ENCODE results near the gene PPM1A.
"Not testable (repeated sequence)": the region's sequence is repeated elsewhere in the genome, so short reads cannot be mapped to it uniquely, and the experiment has no call there.

The PPM1A gene

GRCh38 chr14:60266021-60266937 is 17.3 kb downstream of the PPM1A start:
- DNase-seq (ENCODE audit: low spot score): no peak

DNA sequence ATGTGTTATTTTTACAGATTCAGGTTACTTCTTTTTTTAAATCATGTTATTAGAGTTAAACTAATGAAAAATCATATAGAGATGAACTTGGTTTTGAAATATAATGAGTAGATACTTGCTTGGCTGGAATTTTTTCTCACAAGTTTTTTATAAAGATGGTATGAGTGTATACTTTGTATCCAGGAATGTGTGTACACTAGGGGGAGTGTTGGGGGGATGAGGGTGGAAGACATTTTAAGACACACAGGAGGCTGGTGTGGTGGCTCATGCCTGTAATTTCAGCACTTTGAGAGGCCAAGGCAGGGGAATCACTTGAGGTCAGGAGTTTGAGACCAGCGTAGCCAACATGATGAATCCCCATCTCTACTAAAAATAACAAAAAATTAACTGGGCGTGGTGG is 23.2 kb downstream of the PPM1A start:
- no peak for DNase-seq (ENCODE audit: low spot score)

DNA sequence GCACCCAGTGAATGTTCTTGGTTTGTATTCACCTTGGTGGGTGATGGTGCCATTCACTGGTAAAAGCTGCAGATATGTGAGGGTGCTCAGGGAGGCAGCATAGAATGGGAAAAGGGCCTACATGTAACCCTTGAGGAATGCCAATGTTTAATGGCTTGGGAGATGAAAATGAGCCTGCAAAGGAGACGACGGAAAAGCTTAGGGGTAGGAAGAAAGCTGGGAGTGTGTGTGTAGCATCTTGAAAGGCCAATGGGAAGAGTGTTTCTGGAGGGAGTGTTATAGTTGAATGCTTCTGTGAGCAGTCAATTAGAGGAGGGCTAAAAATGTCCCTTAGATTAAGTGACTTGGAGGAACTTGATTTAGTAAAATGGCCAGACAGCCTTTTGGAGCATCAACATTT is 24.9 kb downstream of the PPM1A start:
- no peak for DNase-seq (ENCODE audit: low spot score)

DNA sequence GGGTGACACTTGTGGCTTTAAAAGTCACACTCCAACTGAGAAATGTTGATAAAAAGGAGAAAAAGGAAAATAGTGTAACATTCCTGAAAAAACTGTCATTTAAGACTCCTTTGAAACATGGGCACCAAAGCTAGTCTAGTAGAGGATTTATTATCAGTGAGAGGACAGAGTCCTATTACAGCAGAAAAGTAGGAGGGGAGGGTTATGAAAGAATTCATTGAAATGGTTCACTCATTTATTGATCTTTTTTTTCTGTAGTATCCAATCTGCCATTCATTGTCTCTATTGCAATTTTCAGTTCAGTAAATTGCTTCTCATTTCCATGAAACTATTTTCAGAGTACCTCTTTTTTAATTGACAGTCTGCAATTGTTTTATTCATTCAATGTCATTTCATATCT is 25.4 kb downstream of the PPM1A start:
- DNase-seq (ENCODE audit: low spot score): no peak

DNA sequence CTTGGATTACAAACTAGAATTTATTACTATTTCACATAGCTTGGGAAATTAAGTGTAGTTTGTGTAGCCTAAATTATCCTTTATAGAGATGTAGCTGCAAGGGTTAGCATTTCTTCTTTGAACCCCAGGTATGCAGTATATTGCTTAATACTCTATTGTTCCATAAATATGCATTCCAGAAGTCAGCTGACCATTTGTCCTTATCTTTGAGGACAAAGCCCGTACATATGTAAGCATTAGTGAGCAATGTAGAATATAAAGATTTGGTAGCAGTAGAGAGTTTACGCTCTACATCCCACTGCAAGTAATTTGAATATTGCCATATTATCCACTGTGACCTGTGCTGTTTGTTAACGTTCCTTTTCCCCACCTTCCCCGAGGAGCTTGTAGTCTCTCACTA is 26.9 kb downstream of the PPM1A start:
- DNase-seq (ENCODE audit: low spot score): no peak

GRCh38 chr14:60276347-60276746 is 27.3 kb downstream of the PPM1A start:
- DNase-seq (ENCODE audit: low spot score): no peak

GRCh38 chr14:60277605-60278190 is 28.7 kb downstream of the PPM1A start:
- no peak for DNase-seq (ENCODE audit: low spot score)

GRCh38 chr14:60278350-60278749 is 29.3 kb downstream of the PPM1A start:
- no peak for DNase-seq (ENCODE audit: low spot score)

- DNase-seq (ENCODE audit: low spot score): no peak
Observed at GRCh38 chr14:60287452-60287851, 38.4 kb downstream of the PPM1A start.

DNA sequence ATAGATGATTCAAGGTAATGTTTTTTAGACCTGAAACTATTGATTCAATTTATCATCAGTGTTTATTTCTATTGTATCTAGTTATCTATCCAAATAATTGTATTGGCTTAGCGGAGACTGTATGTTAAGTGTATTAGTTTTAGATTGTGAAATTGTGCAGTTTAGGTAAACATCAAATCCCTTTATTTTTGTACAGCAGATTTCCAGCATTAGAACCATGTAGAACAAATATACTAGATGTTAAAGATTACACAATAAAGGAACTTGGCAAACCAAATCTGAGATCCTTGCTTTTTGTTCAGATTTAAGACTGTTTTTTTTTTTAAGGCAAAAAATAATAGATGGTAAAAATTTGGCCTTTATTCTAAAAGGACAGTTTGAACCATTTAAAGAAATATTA is 39.3 kb downstream of the PPM1A start:
- DNase-seq (ENCODE audit: low spot score): no peak

- DNase-seq (ENCODE audit: low spot score): no peak
Observed at GRCh38 chr14:60294411-60295069, 45.5 kb downstream of the PPM1A start.

DNA sequence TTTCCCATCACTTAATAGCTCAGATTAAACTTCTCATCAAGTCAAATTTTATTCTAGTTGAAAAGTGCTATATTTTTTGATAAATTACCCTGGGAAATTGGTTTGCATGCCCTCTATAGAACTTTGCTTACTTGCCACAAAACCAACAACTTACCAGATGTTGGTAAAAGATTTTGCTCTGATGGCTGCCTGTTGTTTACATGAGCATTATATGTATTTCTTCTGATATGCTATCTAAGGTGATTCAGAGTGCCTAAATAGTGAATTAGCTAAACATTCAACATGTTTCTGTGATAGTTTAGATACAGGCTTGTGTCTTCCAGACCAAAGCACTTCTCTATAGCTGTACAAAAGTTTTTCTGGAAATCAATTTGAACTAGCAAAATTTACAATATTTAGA is 51.0 kb downstream of the PPM1A start:
- DNase-seq (ENCODE audit: low spot score): no peak

- DNase-seq (ENCODE audit: low spot score): no peak
Observed at GRCh38 chr14:60301685-60302084, 52.7 kb downstream of the PPM1A start.

GRCh38 chr14:60302663-60303062 is 53.6 kb downstream of the PPM1A start:
- no peak for DNase-seq (ENCODE audit: low spot score)

GRCh38 chr14:60303745-60304144 is 54.7 kb downstream of the PPM1A start:
- no peak for DNase-seq (ENCODE audit: low spot score)

DNA sequence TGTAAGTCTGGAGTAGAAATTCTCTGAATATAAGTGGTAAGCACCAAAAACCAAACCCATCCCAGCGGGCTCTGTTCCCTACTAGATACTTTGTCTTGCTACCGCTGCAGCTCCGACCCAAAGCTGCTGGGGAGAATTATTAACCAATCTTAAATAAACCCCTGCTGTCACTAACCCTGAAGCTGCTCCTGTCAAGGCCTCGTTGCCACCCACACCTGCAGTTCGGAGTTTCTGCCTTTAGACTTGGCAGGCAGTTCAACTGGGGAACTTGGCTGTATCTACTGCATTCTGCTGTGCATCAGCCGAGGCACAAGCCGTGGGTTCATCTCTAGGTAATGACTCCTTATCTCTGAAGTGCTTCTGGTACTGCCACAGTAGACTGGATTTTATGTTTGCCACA is 55.5 kb downstream of the PPM1A start:
- no peak for DNase-seq (ENCODE audit: low spot score)

GRCh38 chr14:60309867-60310552 is 61.0 kb downstream of the PPM1A start:
- DNase-seq (ENCODE audit: low spot score): no peak

DNA sequence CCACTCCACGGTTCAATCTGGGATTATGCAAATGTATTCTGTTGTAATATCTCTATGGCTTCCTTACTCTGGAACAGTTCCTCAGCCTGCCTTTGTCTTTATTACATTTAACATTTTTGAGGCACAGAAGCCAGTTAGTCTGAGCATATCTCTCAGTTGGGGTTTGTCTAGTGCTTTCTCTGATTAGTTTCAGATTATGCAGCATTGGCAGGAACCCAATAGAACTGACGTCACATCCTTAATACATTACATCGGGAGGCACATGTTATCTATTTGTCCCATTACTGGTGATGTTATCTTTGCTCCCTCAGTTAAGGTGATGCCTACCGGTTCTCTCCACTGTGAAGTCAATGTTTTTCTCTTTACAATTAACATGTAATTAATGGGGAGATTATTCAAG is 62.4 kb downstream of the PPM1A start:
- no peak for DNase-seq (ENCODE audit: low spot score)

- no peak for DNase-seq (ENCODE audit: low spot score)
Observed at GRCh38 chr14:60313093-60313492, 64.1 kb downstream of the PPM1A start.

DNA sequence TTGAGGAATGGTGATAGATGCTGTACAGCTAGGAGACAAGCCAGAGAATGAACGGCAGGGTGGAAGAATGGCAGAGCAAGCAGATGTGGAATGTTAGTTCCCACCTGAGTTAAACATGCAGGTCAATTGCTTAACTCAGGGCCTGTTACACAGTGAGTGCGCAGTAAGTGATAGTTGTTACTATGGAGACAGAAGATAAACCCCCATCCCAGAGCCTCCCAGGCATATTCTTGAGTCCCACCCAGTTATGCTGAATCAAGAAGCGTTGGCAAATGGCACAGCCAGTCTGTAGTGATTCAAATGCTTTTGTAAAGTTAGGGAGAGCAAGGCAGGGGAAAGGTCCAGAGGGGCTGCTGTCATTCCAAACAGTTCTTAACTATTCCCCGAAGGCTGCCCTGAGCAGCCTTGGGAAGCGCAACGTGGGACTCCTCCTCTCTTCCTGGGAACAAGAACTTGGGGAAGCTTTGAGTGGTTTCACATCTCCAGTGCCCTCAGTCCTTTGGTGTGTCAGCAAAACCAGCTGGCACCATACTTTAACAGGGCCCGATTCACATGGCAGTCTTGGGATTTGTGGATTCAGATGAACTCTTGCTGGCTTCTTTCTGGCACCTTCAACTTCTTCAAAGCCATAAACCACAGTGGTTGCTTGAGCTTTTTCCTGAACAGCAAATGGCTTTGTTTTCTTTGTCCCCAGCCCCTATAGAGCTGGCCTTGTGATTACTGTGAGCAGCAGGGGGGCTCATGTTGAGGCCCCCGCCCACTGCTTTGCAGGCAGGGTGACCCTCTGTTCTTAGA is 66.4 kb downstream of the PPM1A start:
- no peak for DNase-seq (ENCODE audit: low spot score)

DNA sequence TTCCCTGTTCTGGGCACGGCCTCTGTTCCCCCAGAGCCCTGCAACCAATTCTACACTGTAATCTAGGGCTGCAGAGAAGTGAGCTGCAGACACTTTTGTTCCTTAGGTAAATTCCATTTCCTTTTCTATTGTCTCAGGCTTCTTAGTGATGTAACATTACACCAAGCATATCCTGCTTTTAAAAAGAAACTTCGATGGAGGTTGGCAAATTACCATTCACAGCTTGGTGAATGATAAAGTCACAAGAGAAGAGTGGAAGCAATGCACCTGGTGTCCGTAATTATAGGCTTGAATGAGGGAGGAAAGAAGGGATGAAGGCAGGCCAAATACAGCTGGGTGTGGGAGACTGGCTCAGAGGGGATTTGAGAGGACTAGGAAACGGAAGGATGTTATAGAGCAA is 68.6 kb downstream of the PPM1A start:
- no peak for DNase-seq (ENCODE audit: low spot score)

DNA sequence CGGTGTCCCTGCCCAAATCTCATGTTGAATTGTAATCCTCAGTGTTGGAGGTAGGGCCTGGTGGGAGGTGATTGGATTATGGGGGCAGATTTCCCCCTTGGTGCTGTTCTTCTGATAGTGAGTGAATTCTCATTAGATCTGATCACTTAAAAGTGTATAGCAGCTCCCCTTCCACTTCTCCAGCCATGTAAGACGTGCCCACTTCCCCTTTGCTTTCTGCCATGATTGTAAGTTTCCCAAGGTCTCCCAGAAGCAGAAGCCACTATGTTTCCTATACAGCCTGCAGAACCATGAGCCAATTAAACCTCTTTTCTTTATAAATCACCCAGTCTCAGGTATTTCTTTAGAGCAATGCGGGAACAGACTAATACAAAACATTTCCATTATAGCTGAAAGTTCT is 71.8 kb downstream of the PPM1A start:
- not testable (repeated sequence) for DNase-seq (ENCODE audit: low spot score)
